NCI-H2171 treated with DMSO at 0.1 percent for 48 hours (cell line): ENCODE results near the gene CSH2.
A peak's percentile ranks its signal among the peaks of the same experiment; 100 is the strongest.

Source experiments
- DNase-seq: peaks from one replicate; lab custom pipeline; 2025; lab: John Stamatoyannopoulos, UW

CSH2 gene

GRCh38 chr17:63855185-63855584, 18.3 kb downstream of the CSH2 start:
- DNase-seq: no peak

GRCh38 chr17:63854709-63855108, 18.8 kb downstream of the CSH2 start:
- no peak for DNase-seq

- DNase-seq: no peak
Measured at GRCh38 chr17:63853260-63853659, 20.2 kb downstream of the CSH2 start.

GRCh38 chr17:63850401-63850800, 23.1 kb downstream of the CSH2 start:
- DNase-seq: no peak

- no peak for DNase-seq
Measured at GRCh38 chr17:63848834-63849689, 24.4 kb downstream of the CSH2 start.

- DNase-seq: no peak
Measured at GRCh38 chr17:63847525-63848249, 25.8 kb downstream of the CSH2 start.

GRCh38 chr17:63845509-63845908, 28.0 kb downstream of the CSH2 start:
- no peak for DNase-seq

GRCh38 chr17:63843910-63844677, 29.4 kb downstream of the CSH2 start:
- DNase-seq: no peak

GRCh38 chr17:63843387-63843888, 30.0 kb downstream of the CSH2 start:
- DNase-seq: peak; percentile 38

GRCh38 chr17:63842540-63843386, 30.7 kb downstream of the CSH2 start, which contains the start of gene SMARCD2:
SMARCD2 (minus strand) TSS chr17:63842685; CDS start chr17:63842674, 11 bp downstream.
- peak; percentile 97 for DNase-seq

GRCh38 chr17:63842173-63842539, 31.3 kb downstream of the CSH2 start:
- DNase-seq: peak; percentile 56

GRCh38 chr17:63841350-63842172, 31.9 kb downstream of the CSH2 start:
- peak; percentile 39 for DNase-seq

- DNase-seq: no peak
Measured at GRCh38 chr17:63840591-63841349, 32.7 kb downstream of the CSH2 start.

GRCh38 chr17:63838631-63839171, 34.8 kb downstream of the CSH2 start:
- DNase-seq: no peak

- DNase-seq: no peak
Measured at GRCh38 chr17:63837962-63838600, 35.4 kb downstream of the CSH2 start.

- DNase-seq: no peak
Measured at GRCh38 chr17:63837480-63837879, 36.0 kb downstream of the CSH2 start.

GRCh38 chr17:63836811-63837210, 36.7 kb downstream of the CSH2 start:
- no peak for DNase-seq

GRCh38 chr17:63835167-63835720, 38.2 kb downstream of the CSH2 start:
- DNase-seq: no peak
